ENCODE data around the gene CACNA2D1. TPM values are rescaled to one million over a fixed set of nuclear protein-coding genes. Genes with fewer than 3 reads are reported as not detected.

CACNA2D1 gene
- total RNA-seq, 1 experiment from 2014 or later, result 0.27 TPM

GRCh38 chr7:82053453-82054032 is 390.0 kb downstream of the CACNA2D1 start:
- Histone ChIP-seq H3K27me3 (ENCODE audit: insufficient read depth, low read length) (no peaks in the 10 kb centered on the region), H3K4me2 (ENCODE audit: low read length) (no peak overlapping the region), H3K4me1 (ENCODE audit: control insufficient read depth in 1 of 2, insufficient read depth in 2 of 2, low read length in 2 of 2) (peaks cover 9 to 19% of the 10 kb centered on the region in 2 experiments; a peak in 3 of 4 replicates), H3K9me2 (ENCODE audit: insufficient read depth) (no peaks in the 10 kb centered on the region), H3K9me3 (ENCODE audit: control insufficient read depth in 1 of 2, insufficient read depth in 1 of 2, low read depth in 1 of 2, low read length in 2 of 2) (no peaks in the 10 kb centered on the region), H2AFZ (ENCODE audit: low read depth, low read length, poor library complexity, severe bottlenecking) (no peak overlapping the region), H3K36me3 (ENCODE audit: control insufficient read depth in 1 of 2, insufficient read depth in 2 of 2, low read length in 2 of 2) (no peaks in the 10 kb centered on the region), H3K4me3 (replicated peaks in 1 of 2; ENCODE audit: low read depth in 1 of 2, low read length in 2 of 2) (no peak overlapping the region), H3K9ac (ENCODE audit: low read length) (no peak overlapping the region), H4K20me1 (ENCODE audit: insufficient read depth) (no peaks in the 10 kb centered on the region), H3K79me2 (ENCODE audit: insufficient read depth, low read length) (no peaks in the 10 kb centered on the region), H3K27ac (ENCODE audit: low read depth, low read length) (no peak overlapping the region)
- intact Hi-C loops (cut with micrococcal nuclease), result no loop called here
- ChIA-PET CTCF (no interaction called here), RAD21 (ENCODE audit: low non-redundant PET in 1 of 2, low total read pairs in 2 of 2, uncharacterized antibody in 2 of 2, unreplicated experiment in 2 of 2) (no interaction called here), POLR2A (no interaction called here)
- no TSS peak for BruUV-seq (replicated peaks)
- ATAC-seq, result no peak
- DNase-seq (ENCODE audit: low read depth, low spot score), result no peak
- TF ChIP-seq POLR2A (IDR thresholded peaks at IDR 0.05; ENCODE audit: borderline replicate concordance, extremely low read depth, insufficient read depth, insufficient read length) (no peak), FOSL1 (IDR thresholded peaks at IDR 0.05; ENCODE audit: low read depth) (no peak), SP1 (IDR thresholded peaks at IDR 0.05; ENCODE audit: low read depth) (no peak), ZNF274 (IDR thresholded peaks at IDR 0.05; ENCODE audit: low read depth, low read length) (no peak), CBX3 (IDR thresholded peaks at IDR 0.05; ENCODE audit: low read depth) (no peak), ZBTB33 (IDR thresholded peaks at IDR 0.05; ENCODE audit: extremely low read depth, insufficient replicate concordance, low read length) (no peak), EZH2 (IDR thresholded peaks at IDR 0.05) (no peak), CTCF (IDR thresholded peaks at IDR 0.05 in 2 of 3, conservative IDR thresholded peaks at IDR 0.05 in 1 of 3; ENCODE audit: borderline replicate concordance in 1 of 3, insufficient read depth in 1 of 3, low read depth in 2 of 3, low read length in 2 of 3) (no peak), CEBPB (IDR thresholded peaks at IDR 0.05; ENCODE audit: low read depth) (no peak), SIN3A (IDR thresholded peaks at IDR 0.05; ENCODE audit: low read depth) (no peak), ZFX (IDR thresholded peaks at IDR 0.05) (no peak), REST (IDR thresholded peaks at IDR 0.05; ENCODE audit: low read depth) (no peak)

All from HCT116 (cell line).